ENCODE data around the gene AMBP.

- TF ChIP-seq CTCF (tag by site-specific recombination; IDR thresholded peaks at IDR 0.05) (no peak), ZBTB8A (tag by site-specific recombination; IDR thresholded peaks at IDR 0.05) (no peak), ZBTB7A (tag by site-specific recombination; IDR thresholded peaks at IDR 0.05; ENCODE audit: low read depth) (no peak), ZNF292 (tag by site-specific recombination; IDR thresholded peaks at IDR 0.05; ENCODE audit: borderline replicate concordance, low read depth) (no peak), ZNF521 (tag by site-specific recombination; IDR thresholded peaks at IDR 0.05) (no peak), ZNF24 (tag by site-specific recombination; IDR thresholded peaks at IDR 0.05) (no peak), ZIC2 (tag by site-specific recombination; IDR thresholded peaks at IDR 0.05) (no peak), ZNF155 (tag by site-specific recombination; IDR thresholded peaks at IDR 0.05) (no peak), BCL11B (tag by site-specific recombination; IDR thresholded peaks at IDR 0.05; ENCODE audit: low read depth) (no peak), PBX3 (CRISPR knock-in tag; IDR thresholded peaks at IDR 0.05) (no peak), ZBTB1 (tag by site-specific recombination; IDR thresholded peaks at IDR 0.05) (no peak)
Measured at GRCh38 chr9:114098936-114099668, 21.0 kb upstream of the AMBP start, which contains the start of gene KIF12.
